H7 (cell line): Measurements from ENCODE around the gene OLIG2. TPM values are rescaled to one million over a fixed set of nuclear protein-coding genes. Genes with fewer than 3 reads are reported as not detected.

Experiments used
- DNase-seq: peaks from one replicate; pipeline ENCODE4 v3.0.0; 2012
- H3K27me3 ChIP-seq: 2 replicates; pipeline ENCODE4 v1.6.0; 2011; ENCODE audit warnings: mild to moderate bottlenecking, low read length; ENCODE audit not compliant: control insufficient read depth, insufficient read depth
- H3K36me3 ChIP-seq: replicated peaks from 2 replicates; pipeline ENCODE4 v1.5.1; 2011; ENCODE audit warnings: low read length; ENCODE audit not compliant: control insufficient read depth, insufficient read depth
- H3K4me3 ChIP-seq: 2 replicates; pipeline ENCODE4 v1.5.1; 2011; ENCODE audit warnings: low read depth, mild to moderate bottlenecking, control low read depth, low read length, moderate library complexity; ENCODE audit not compliant: insufficient read depth
- total RNA-seq: library from RNA; depleted of rRNA; stranded (reverse); fragments of >200 nt; shearing (Covaris generic); gene quantifications from 2 replicates; pipeline ENCODE4 v1.2.3, GENCODE V29; 2014

The OLIG2 gene
- total RNA-seq, 1 experiment from 2014 or later: 0.17 TPM

DNA sequence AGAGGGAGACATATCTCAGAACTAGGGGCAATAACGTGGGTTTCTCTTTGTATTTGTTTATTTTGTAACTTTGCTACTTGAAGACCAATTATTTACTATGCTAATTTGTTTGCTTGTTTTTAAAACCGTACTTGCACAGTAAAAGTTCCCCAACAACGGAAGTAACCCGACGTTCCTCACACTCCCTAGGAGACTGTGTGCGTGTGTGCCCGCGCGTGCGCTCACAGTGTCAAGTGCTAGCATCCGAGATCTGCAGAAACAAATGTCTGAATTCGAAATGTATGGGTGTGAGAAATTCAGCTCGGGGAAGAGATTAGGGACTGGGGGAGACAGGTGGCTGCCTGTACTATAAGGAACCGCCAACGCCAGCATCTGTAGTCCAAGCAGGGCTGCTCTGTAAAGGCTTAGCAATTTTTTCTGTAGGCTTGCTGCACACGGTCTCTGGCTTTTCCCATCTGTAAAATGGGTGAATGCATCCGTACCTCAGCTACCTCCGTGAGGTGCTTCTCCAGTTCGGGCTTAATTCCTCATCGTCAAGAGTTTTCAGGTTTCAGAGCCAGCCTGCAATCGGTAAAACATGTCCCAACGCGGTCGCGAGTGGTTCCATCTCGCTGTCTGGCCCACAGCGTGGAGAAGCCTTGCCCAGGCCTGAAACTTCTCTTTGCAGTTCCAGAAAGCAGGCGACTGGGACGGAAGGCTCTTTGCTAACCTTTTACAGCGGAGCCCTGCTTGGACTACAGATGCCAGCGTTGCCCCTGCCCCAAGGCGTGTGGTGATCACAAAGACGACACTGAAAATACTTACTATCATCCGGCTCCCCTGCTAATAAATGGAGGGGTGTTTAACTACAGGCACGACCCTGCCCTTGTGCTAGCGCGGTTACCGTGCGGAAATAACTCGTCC, 1.3 kb upstream of the OLIG2 start:
- Histone ChIP-seq H3K27me3 (peaks cover 99% of the 10 kb centered on the region), H3K36me3 (no peaks in the 10 kb centered on the region), H3K4me3 (peak overlapping the region; percentile 65; the same call in 1 of the 2 replicates)
- peak; percentile 38 for DNase-seq

DNA sequence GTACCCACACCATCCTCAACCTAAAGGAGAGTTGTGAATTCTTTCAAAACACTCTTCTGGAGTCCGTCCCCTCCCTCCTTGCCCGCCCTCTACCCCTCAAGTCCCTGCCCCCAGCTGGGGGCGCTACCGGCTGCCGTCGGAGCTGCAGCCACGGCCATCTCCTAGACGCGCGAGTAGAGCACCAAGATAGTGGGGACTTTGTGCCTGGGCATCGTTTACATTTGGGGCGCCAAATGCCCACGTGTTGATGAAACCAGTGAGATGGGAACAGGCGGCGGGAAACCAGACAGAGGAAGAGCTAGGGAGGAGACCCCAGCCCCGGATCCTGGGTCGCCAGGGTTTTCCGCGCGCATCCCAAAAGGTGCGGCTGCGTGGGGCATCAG, 638 bp upstream of the OLIG2 start:
- H3K4me3 ChIP-seq: peak overlapping the region; percentile 65
- no peaks in the 10 kb centered on the region for H3K36me3 ChIP-seq
- H3K27me3 ChIP-seq: peaks cover 99% of the 10 kb centered on the region
- peak; percentile 89 for DNase-seq

DNA sequence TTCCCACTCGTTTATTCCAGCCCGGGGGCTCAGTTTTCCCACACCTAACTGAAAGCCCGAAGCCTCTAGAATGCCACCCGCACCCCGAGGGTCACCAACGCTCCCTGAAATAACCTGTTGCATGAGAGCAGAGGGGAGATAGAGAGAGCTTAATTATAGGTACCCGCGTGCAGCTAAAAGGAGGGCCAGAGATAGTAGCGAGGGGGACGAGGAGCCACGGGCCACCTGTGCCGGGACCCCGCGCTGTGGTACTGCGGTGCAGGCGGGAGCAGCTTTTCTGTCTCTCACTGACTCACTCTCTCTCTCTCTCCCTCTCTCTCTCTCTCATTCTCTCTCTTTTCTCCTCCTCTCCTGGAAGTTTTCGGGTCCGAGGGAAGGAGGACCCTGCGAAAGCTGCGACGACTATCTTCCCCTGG, 716 bp downstream of the OLIG2 start:
- DNase-seq: peak; percentile 64
- peaks cover 99% of the 10 kb centered on the region for H3K27me3 ChIP-seq
- no peak overlapping the region for H3K4me3 ChIP-seq
- no peaks in the 10 kb centered on the region for H3K36me3 ChIP-seq

DNA sequence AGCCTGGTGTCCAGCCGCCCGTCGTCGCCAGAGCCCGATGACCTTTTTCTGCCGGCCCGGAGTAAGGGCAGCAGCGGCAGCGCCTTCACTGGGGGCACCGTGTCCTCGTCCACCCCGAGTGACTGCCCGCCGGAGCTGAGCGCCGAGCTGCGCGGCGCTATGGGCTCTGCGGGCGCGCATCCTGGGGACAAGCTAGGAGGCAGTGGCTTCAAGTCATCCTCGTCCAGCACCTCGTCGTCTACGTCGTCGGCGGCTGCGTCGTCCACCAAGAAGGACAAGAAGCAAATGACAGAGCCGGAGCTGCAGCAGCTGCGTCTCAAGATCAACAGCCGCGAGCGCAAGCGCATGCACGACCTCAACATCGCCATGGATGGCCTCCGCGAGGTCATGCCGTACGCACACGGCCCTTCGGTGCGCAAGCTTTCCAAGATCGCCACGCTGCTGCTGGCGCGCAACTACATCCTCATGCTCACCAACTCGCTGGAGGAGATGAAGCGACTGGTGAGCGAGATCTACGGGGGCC, 1.2 kb downstream of the OLIG2 start:
- Histone ChIP-seq H3K36me3 (no peaks in the 10 kb centered on the region), H3K27me3 (peaks cover 99% of the 10 kb centered on the region), H3K4me3 (no peak overlapping the region)
- peak; percentile 75 for DNase-seq

DNA sequence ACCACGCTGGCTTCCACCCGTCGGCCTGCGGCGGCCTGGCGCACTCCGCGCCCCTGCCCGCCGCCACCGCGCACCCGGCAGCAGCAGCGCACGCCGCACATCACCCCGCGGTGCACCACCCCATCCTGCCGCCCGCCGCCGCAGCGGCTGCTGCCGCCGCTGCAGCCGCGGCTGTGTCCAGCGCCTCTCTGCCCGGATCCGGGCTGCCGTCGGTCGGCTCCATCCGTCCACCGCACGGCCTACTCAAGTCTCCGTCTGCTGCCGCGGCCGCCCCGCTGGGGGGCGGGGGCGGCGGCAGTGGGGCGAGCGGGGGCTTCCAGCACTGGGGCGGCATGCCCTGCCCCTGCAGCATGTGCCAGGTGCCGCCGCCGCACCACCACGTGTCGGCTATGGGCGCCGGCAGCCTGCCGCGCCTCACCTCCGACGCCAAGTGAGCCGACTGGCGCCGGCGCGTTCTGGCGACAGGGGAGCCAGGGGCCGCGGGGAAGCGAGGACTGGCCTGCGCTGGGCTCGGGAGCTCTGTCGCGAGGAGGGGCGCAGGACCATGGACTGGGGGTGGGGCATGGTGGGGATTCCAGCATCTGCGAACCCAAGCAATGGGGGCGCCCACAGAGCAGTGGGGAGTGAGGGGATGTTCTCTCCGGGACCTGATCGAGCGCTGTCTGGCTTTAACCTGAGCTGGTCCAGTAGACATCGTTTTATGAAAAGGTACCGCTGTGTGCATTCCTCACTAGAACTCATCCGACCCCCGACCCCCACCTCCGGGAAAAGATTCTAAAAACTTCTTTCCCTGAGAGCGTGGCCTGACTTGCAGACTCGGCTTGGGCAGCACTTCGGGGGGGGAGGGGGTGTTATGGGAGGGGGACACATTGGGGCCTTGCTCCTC, 1.9 kb downstream of the OLIG2 start:
- Histone ChIP-seq H3K27me3 (peaks cover 99% of the 10 kb centered on the region), H3K4me3 (no peak overlapping the region), H3K36me3 (no peaks in the 10 kb centered on the region)
- DNase-seq: peak; percentile 87

DNA sequence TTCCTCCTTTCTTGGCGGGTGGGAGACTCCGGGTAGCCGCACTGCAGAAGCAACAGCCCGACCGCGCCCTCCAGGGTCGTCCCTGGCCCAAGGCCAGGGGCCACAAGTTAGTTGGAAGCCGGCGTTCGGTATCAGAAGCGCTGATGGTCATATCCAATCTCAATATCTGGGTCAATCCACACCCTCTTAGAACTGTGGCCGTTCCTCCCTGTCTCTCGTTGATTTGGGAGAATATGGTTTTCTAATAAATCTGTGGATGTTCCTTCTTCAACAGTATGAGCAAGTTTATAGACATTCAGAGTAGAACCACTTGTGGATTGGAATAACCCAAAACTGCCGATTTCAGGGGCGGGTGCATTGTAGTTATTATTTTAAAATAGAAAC, 2.5 kb downstream of the OLIG2 start:
- no peaks in the 10 kb centered on the region for H3K36me3 ChIP-seq
- peaks cover 99% of the 10 kb centered on the region for H3K27me3 ChIP-seq
- DNase-seq: no peak
- H3K4me3 ChIP-seq: no peak overlapping the region

DNA sequence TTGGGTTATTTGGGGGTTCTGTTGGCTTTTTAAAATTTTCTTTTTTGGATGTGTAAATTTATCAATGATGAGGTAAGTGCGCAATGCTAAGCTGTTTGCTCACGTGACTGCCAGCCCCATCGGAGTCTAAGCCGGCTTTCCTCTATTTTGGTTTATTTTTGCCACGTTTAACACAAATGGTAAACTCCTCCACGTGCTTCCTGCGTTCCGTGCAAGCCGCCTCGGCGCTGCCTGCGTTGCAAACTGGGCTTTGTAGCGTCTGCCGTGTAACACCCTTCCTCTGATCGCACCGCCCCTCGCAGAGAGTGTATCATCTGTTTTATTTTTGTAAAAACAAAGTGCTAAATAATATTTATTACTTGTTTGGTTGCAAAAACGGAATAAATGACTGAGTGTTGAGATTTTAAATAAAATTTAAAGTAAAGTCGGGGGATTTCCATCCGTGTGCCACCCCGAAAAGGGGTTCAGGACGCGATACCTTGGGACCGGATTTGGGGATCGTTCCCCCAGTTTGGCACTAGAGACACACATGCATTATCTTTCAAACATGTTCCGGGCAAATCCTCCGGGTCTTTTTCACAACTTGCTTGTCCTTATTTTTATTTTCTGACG, 3.1 kb downstream of the OLIG2 start:
- no peak overlapping the region for H3K4me3 ChIP-seq
- DNase-seq: peak; percentile 54
- peaks cover 99% of the 10 kb centered on the region for H3K27me3 ChIP-seq
- H3K36me3 ChIP-seq: no peaks in the 10 kb centered on the region

DNA sequence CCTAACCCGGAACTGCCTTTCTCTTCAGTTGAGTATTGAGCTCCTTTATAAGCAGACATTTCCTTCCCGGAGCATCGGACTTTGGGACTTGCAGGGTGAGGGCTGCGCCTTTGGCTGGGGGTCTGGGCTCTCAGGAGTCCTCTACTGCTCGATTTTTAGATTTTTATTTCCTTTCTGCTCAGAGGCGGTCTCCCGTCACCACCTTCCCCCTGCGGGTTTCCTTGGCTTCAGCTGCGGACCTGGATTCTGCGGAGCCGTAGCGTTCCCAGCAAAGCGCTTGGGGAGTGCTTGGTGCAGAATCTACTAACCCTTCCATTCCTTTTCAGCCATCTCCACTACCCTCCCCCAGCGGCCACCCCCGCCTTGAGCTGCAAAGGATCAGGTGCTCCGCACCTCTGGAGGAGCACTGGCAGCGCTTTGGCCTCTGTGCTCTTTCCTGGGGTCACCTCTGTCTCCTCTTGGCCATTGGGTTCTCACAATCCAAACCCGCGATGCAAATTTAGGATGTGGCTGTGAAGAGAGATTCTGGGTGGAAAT, 3.7 kb downstream of the OLIG2 start:
- H3K36me3 ChIP-seq: no peaks in the 10 kb centered on the region
- peak; percentile 72 for DNase-seq
- peaks cover 99% of the 10 kb centered on the region for H3K27me3 ChIP-seq
- H3K4me3 ChIP-seq: no peak overlapping the region

DNA sequence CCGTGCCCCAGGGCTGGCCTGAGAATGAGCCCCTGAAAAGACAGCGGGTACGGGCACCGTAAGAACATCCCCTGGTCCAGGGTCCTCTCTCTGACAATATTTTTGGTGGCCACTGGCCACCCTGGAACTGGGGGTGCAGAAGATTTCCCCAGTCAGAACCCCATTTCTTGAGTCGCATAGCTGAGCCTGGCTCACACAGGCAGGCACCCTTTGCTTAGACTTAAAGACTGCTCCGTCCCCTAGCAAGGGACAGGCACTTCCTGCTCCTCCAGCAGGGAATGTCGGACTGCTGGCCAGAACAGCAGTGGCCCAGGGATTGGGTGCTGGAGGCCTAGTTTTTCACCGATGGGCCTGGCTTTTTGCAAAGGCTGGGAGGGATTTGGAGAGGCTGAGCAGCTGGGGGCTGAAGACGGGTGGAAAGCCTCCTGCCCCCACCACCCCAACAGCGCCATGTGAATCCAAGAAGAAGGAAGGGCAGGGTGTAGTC, 4.3 kb downstream of the OLIG2 start:
- Histone ChIP-seq H3K4me3 (no peak overlapping the region), H3K36me3 (no peaks in the 10 kb centered on the region)

DNA sequence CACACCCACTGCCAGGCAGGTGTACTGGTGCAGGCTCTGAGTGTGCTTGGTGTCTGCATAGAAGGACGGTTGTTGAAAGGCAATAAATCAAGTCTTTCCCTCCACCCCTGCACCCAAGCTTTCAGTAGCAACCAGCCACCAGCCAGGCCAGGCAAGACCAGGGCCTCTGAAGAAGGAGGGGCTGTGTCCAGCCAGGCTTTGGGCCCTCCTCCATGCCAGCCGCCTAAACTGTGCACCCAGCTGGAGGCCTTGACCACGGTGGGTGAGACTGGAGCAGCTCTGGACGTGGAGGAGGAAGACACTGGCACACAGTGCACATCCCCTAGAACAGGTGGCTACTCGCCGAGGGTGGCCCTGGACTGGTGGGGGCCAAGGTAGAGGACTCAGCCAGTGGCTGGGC, 4.9 kb downstream of the OLIG2 start:
- DNase-seq: no peak
- no peak overlapping the region for H3K4me3 ChIP-seq
- H3K27me3 ChIP-seq: peaks cover 100% of the 10 kb centered on the region
- H3K36me3 ChIP-seq: no peaks in the 10 kb centered on the region

More for the DNA sequence above, 4.3 kb downstream of the OLIG2 start:
- peaks cover 99% of the 10 kb centered on the region for H3K27me3 ChIP-seq
- DNase-seq: peak; percentile 53

DNA sequence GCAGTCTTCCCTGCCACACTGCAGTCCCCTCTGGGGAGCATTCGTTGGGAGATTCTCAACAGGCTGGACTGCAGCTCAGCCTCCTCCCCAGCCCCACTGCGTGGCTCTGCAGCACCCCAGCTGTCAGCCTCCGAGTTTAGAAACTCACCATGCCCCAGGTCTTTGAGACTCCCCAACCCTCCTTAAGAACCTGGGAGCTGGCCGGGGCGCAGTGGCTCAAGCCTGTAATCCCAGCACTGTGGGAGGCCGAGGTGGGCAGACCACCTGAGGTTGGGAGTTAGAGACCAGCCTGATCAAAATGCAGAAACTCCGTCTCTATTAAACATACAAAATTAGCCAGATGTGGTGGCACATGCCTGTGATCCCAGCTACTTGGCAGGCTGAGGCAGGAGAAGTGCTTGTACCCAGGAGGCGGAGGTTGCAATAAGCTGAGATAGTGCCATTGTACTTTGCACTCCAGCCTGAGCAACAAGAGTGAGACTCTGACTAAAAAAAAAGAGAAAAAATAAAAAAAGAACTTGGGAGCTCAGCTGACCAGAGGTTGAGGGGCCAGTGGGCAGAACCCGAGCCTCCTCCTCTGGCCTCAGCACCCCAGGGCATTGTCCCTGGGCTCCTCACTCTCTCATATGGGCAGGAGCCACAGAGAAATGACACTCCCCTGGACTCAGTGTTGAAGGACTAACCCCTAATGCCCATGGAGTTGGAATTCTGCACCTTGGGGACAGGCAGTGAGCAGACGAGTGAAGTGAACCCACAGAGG, 5.6 kb downstream of the OLIG2 start:
- DNase-seq: no peak
- H3K4me3 ChIP-seq: no peak overlapping the region
- H3K27me3 ChIP-seq: peaks cover 94% of the 10 kb centered on the region
- H3K36me3 ChIP-seq: no peaks in the 10 kb centered on the region

DNA sequence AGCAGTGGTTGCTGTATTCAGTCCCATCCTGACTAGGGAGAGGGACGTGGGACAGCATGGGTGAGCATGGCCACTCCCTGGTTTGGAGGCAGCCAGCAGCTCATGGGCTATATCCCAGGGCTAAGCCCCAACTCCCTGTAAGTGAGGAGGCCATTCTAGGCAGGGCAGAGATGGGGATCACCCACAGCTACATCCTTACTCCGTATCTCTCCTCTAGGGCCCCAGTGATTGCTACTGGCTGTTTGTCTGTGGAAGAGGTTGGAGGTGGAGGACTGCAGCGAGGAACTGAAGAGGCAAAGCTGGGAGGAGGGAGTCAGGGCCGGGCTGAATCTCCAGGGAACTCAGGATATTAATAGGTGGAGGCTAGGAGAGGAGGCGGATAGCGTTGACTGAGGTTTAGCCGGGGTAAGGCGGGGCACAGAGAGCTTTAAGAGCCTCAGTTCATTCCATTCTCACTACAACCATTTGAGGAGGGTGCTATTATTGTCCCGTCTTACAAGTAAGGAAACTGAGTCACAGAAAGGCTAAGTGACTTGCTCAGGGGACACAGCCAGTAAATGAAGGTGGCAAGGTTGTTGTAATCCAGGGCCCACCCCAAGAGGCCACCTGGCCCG, 6.8 kb downstream of the OLIG2 start:
- H3K36me3 ChIP-seq: no peaks in the 10 kb centered on the region
- no peak overlapping the region for H3K4me3 ChIP-seq
- peaks cover 89% of the 10 kb centered on the region for H3K27me3 ChIP-seq
- peak; percentile 54 for DNase-seq
